H9 (cell line): ENCODE data around the gene EIF6. TPM values are rescaled to one million over a fixed set of nuclear protein-coding genes. Genes with fewer than 3 reads are reported as not detected.

Experiments
- DNase-seq: peaks from one replicate; pipeline ENCODE4 v3.0.0-alpha.2; 2017
- H2AFZ ChIP-seq: one replicate; pipeline ENCODE4 v1.6.1; 2013; ENCODE audit warnings: mild to moderate bottlenecking, low read length, control low read depth, moderate library complexity
- H2AK5ac ChIP-seq: 2 replicates; pipeline ENCODE4 v1.6.1; 2013; ENCODE audit warnings: low read length, control low read depth, mixed read lengths; ENCODE audit not compliant: insufficient read length
- H2BK120ac ChIP-seq: one replicate; pipeline ENCODE4 v1.6.1; 2013; ENCODE audit warnings: low read depth, mild to moderate bottlenecking, low read length, control low read depth, inconsistent platforms; ENCODE audit not compliant: poor library complexity, severe bottlenecking
- H2BK12ac ChIP-seq: 2 replicates; pipeline ENCODE4 v1.6.1; 2013; ENCODE audit warnings: low read length, control low read depth, mixed read lengths, low read depth; ENCODE audit not compliant: insufficient read length
- H2BK15ac ChIP-seq: 2 replicates; pipeline ENCODE4 v1.6.1; 2013; ENCODE audit warnings: low read depth, low read length, control low read depth
- H2BK20ac ChIP-seq: one replicate; pipeline ENCODE4 v1.6.1; 2013; ENCODE audit warnings: low read depth, mild to moderate bottlenecking, low read length, control low read depth, inconsistent platforms; ENCODE audit not compliant: poor library complexity, severe bottlenecking
- H2BK5ac ChIP-seq: 2 replicates; pipeline ENCODE4 v1.6.1; 2013; ENCODE audit warnings: low read length, control low read depth, mixed read lengths; ENCODE audit not compliant: insufficient read length
- H3K14ac ChIP-seq: 2 replicates; pipeline ENCODE4 v1.6.1; 2013; ENCODE audit warnings: low read length, control low read depth; ENCODE audit not compliant: insufficient read depth
- H3K18ac ChIP-seq: 2 replicates; pipeline ENCODE4 v1.6.1; 2013; ENCODE audit warnings: low read depth, mild to moderate bottlenecking, mixed read lengths, low read length, control low read depth; ENCODE audit not compliant: insufficient read length
- H3K23ac ChIP-seq: 2 replicates; pipeline ENCODE4 v1.6.1; 2013; ENCODE audit warnings: low read length, control low read depth, mixed read lengths, low read depth; ENCODE audit not compliant: insufficient read length
- H3K23me2 ChIP-seq: 2 replicates; pipeline ENCODE4 v1.6.1; 2013; ENCODE audit warnings: low read depth, mild to moderate bottlenecking, mixed read lengths, low read length, control low read depth; ENCODE audit not compliant: insufficient read length, poor library complexity, severe bottlenecking
- H3K27ac ChIP-seq: 2 replicates; pipeline ENCODE4 v1.5.1; 2013; ENCODE audit warnings: low read length, control low read depth, mixed read lengths, low read depth; ENCODE audit not compliant: insufficient read length
- H3K27me3 ChIP-seq: 2 replicates; pipeline ENCODE4 v1.6.1; 2013; ENCODE audit warnings: low read length, control low read depth, inconsistent platforms; ENCODE audit not compliant: insufficient read depth
- H3K4ac ChIP-seq: 2 replicates; pipeline ENCODE4 v1.6.1; 2013; ENCODE audit warnings: low read depth, mild to moderate bottlenecking, control low read depth, inconsistent platforms, low read length, moderate library complexity
- H3K4me1 ChIP-seq: 2 replicates; pipeline ENCODE4 v1.6.1; 2013; ENCODE audit warnings: low read length, control low read depth, inconsistent platforms; ENCODE audit not compliant: insufficient read depth
- H3K4me2 ChIP-seq: 2 replicates; pipeline ENCODE4 v1.6.1; 2013; ENCODE audit warnings: low read length, control low read depth, mixed read lengths; ENCODE audit not compliant: insufficient read length, insufficient read depth
- H3K56ac ChIP-seq: 2 replicates; pipeline ENCODE4 v1.6.1; 2013; ENCODE audit warnings: low read depth, mild to moderate bottlenecking, mixed read lengths, low read length, control low read depth; ENCODE audit not compliant: insufficient read length
- H3K79me1 ChIP-seq: 2 replicates; pipeline ENCODE4 v1.6.1; 2013; ENCODE audit warnings: low read depth, mild to moderate bottlenecking, moderate library complexity, low read length, control low read depth, inconsistent platforms; ENCODE audit not compliant: insufficient read depth, poor library complexity, severe bottlenecking
- H3K79me2 ChIP-seq: 2 replicates; pipeline ENCODE4 v1.6.1; 2013; ENCODE audit warnings: low read length, control low read depth, inconsistent platforms; ENCODE audit not compliant: insufficient read depth
- H3K9ac ChIP-seq: 2 replicates; pipeline ENCODE4 v1.6.1; 2013; ENCODE audit warnings: low read length, control low read depth, mixed read lengths; ENCODE audit not compliant: insufficient read length; ENCODE audit errors: extremely low read depth
- H3K9me3 ChIP-seq: one replicate; pipeline ENCODE4 v1.6.1; 2013; ENCODE audit warnings: low read depth, low read length, inconsistent platforms; ENCODE audit not compliant: control insufficient read depth
- H3T11ph ChIP-seq: one replicate; pipeline ENCODE4 v1.6.1; 2013; ENCODE audit warnings: mild to moderate bottlenecking, low read length, control low read depth, inconsistent platforms
- H4K20me1 ChIP-seq: one replicate; pipeline ENCODE4 v1.6.1; 2013; ENCODE audit not compliant: control insufficient read depth, insufficient read length, insufficient read depth
- H4K5ac ChIP-seq: 2 replicates; pipeline ENCODE4 v1.6.1; 2013; ENCODE audit warnings: low read depth, mild to moderate bottlenecking, mixed read lengths, low read length, control low read depth; ENCODE audit not compliant: insufficient read length
- H4K8ac ChIP-seq: replicated peaks from 2 replicates; pipeline ENCODE4 v1.6.1; 2013; ENCODE audit warnings: low read length, control low read depth, mixed read lengths, low read depth; ENCODE audit not compliant: insufficient read length
- H4K91ac ChIP-seq: 2 replicates; pipeline ENCODE4 v1.6.1; 2013; ENCODE audit warnings: low read depth, mild to moderate bottlenecking, moderate library complexity, mixed read lengths, low read length, control low read depth; ENCODE audit not compliant: insufficient read length
- H3K27ac Mint-ChIP-seq, 3 experiments: 2 replicates in 2 of 3; 3 replicates in 1 of 3; pipeline ENCODE4 v1.8.0; 2020 to 2021; ENCODE audit warnings: mixed read lengths in 3 of 3, mild to moderate bottlenecking in 1 of 3, moderate library complexity in 1 of 3
- H3K27me3 Mint-ChIP-seq: 2 replicates; pipeline ENCODE4 v1.8.0; 2021; ENCODE audit warnings: low read depth, mild to moderate bottlenecking, moderate library complexity, mixed read lengths
- H3K36me3 Mint-ChIP-seq, 3 experiments: 2 replicates in 2 of 3; 3 replicates in 1 of 3; pipeline ENCODE4 v1.8.0; 2020 to 2021; ENCODE audit warnings: low read depth in 3 of 3, mixed read lengths in 3 of 3; ENCODE audit not compliant: insufficient read depth in 1 of 3
- H3K4me1 Mint-ChIP-seq, 2 experiments: 2 replicates each; pipeline ENCODE4 v1.8.0; 2020; ENCODE audit warnings: mixed read lengths in 2 of 2
- H3K4me3 Mint-ChIP-seq, 2 experiments: 2 replicates in 1 of 2; 3 replicates in 1 of 2; pipeline ENCODE4 v1.8.0; 2020 to 2021; ENCODE audit warnings: mild to moderate bottlenecking in 2 of 2, mixed read lengths in 2 of 2, moderate library complexity in 1 of 2
- H3K9me3 Mint-ChIP-seq, 2 experiments: 2 replicates in 1 of 2; 3 replicates in 1 of 2; pipeline ENCODE4 v1.8.0; 2020; ENCODE audit warnings: mild to moderate bottlenecking in 2 of 2, mixed read lengths in 2 of 2, moderate library complexity in 1 of 2
- WGBS: extraction: QIAGEN DNeasy Blood & Tissue Kit; methylation state at CpG from one replicate; pipeline ENCODE4 v1.1.7; 2013; ENCODE audit warnings: missing lambda C conversion rate, low lambda C conversion rate, mixed read lengths; ENCODE audit not compliant: insufficient read length; ENCODE audit errors: extremely low coverage; 5-methylcytosine and 5-hydroxymethylcytosine counted together
- total RNA-seq: library from RNA; stranded (reverse); gene quantifications from 2 replicates; pipeline ENCODE4 v1.2.1, GENCODE V29; 2021
- TF ChIP-seq, protein P1 (sequence below): fragments of 200-600 bp; sonication (generic); conservative IDR thresholded peaks from 3 replicates; pipeline ENCODE4 v1.8.0; 2021; ENCODE audit warnings: antibody characterized with exemption, mild to moderate bottlenecking

EIF6 gene
- total RNA-seq, 1 experiment from 2014 or later = 150 TPM

DNA sequence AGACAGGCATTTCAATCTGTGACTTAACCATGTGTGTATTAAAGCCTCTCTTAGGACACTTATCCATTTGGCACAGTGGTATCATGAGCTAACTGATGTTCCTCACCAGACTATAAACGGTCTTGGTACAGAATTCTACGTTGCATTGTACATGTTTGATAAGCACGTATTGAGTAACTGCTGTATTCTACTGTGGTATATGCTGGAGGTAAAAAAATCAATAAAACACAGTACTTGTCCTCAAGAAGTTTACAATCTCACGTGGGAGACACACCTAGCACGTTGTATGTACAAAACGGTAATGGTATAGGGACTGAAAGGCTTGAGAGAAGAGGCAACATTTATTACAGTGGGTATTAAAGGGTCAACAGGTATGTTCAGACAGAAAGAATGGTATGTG lies 40.8 kb upstream of the EIF6 start:
- H3K4ac ChIP-seq = no peak overlapping the region
- Mint-ChIP-seq H3K27me3 (no peaks in the 10 kb centered on the region), H3K4me3 (no peak overlapping the region), H3K4me1 (peaks cover 12% of the 10 kb centered on the region in 2 experiments), H3K36me3 (no peaks in the 10 kb centered on the region), H3K9me3 (no peaks in the 10 kb centered on the region), H3K27ac (no peak overlapping the region)
- no peaks in the 10 kb centered on the region for H4K20me1 ChIP-seq
- H3K27ac ChIP-seq = no peak overlapping the region
- no peaks in the 10 kb centered on the region for H3K23me2 ChIP-seq
- H2BK15ac ChIP-seq = no peak overlapping the region
- H3K79me2 ChIP-seq = no peaks in the 10 kb centered on the region
- no peak overlapping the region for H3T11ph ChIP-seq
- no peak overlapping the region for H3K18ac ChIP-seq
- no peaks in the 10 kb centered on the region for H3K9me3 ChIP-seq
- H2BK12ac ChIP-seq = no peak overlapping the region
- H2BK20ac ChIP-seq = no peak overlapping the region
- H4K5ac ChIP-seq = no peak overlapping the region
- no peak overlapping the region for H3K14ac ChIP-seq
- no peak overlapping the region for H2BK120ac ChIP-seq
- H3K27me3 ChIP-seq = no peaks in the 10 kb centered on the region
- no peak overlapping the region for H4K8ac ChIP-seq
- H3K79me1 ChIP-seq = no peaks in the 10 kb centered on the region
- H3K56ac ChIP-seq = no peak overlapping the region
- H2AFZ ChIP-seq = no peak overlapping the region
- WGBS = no CpG with 5 or more reads among the region's 6 CpGs
- H2BK5ac ChIP-seq = no peak overlapping the region
- DNase-seq = no peak
- no peak overlapping the region for H3K23ac ChIP-seq
- no peak overlapping the region for H2AK5ac ChIP-seq
- H3K4me2 ChIP-seq = no peak overlapping the region
- H4K91ac ChIP-seq = no peak overlapping the region
- H3K9ac ChIP-seq = no peak overlapping the region
- TF ChIP-seq, protein P1, sequence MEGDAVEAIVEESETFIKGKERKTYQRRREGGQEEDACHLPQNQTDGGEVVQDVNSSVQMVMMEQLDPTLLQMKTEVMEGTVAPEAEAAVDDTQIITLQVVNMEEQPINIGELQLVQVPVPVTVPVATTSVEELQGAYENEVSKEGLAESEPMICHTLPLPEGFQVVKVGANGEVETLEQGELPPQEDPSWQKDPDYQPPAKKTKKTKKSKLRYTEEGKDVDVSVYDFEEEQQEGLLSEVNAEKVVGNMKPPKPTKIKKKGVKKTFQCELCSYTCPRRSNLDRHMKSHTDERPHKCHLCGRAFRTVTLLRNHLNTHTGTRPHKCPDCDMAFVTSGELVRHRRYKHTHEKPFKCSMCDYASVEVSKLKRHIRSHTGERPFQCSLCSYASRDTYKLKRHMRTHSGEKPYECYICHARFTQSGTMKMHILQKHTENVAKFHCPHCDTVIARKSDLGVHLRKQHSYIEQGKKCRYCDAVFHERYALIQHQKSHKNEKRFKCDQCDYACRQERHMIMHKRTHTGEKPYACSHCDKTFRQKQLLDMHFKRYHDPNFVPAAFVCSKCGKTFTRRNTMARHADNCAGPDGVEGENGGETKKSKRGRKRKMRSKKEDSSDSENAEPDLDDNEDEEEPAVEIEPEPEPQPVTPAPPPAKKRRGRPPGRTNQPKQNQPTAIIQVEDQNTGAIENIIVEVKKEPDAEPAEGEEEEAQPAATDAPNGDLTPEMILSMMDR = no peak
- peaks cover 7% of the 10 kb centered on the region; the same call in 1 of the 2 replicates for H3K4me1 ChIP-seq
